ENCODE results near the gene GPR162. TPM values are rescaled to one million over a fixed set of nuclear protein-coding genes. Genes with fewer than 3 reads are reported as not detected.

The GPR162 gene
- total RNA-seq, 2 experiments from 2014 or later, result not detected

GRCh38 chr12:6779708-6780432 lies 41.8 kb upstream of the GPR162 start:
- TF ChIP-seq EZH2phosphoT487 (IDR thresholded peaks at IDR 0.05; ENCODE audit: borderline replicate concordance, low read depth, low read length) (no peak), CTCF (conservative IDR thresholded peaks at IDR 0.05; ENCODE audit: low read length) (no peak)
- H3K4me1 ChIP-seq (ENCODE audit: insufficient read depth, low read length, poor library complexity, severe bottlenecking), result peaks cover 52% of the 10 kb centered on the region
- no peak overlapping the region for H3K27ac ChIP-seq (ENCODE audit: low read depth, low read length, poor library complexity, severe bottlenecking)
- H3K4me3 ChIP-seq (ENCODE audit: low read depth, low read length, poor library complexity, severe bottlenecking), result no peak overlapping the region
- BruUV-seq (replicated peaks), result no TSS peak
- intact Hi-C loops (cut with micrococcal nuclease; ENCODE audit: unreplicated experiment), result loop anchor here (1.0 to 5.0 kb wide), 7 partner anchors 27 to 357 kb away; partner anchors contain the start of genes MLF2 and P3H3
- no peak for DNase-seq (ENCODE audit: low spot score)
- H4K20me1 ChIP-seq (ENCODE audit: insufficient read depth, low read length), result no peaks in the 10 kb centered on the region
- no peaks in the 10 kb centered on the region for H3K36me3 ChIP-seq (ENCODE audit: insufficient read depth, low read length)
- H3K4me2 ChIP-seq (ENCODE audit: low read length), result no peak overlapping the region
- no peaks in the 10 kb centered on the region for H3K9me2 ChIP-seq (ENCODE audit: insufficient read depth, low read length)
- ChIA-PET POLR2A (interaction anchor here (1.4 to 1.5 kb wide), 2 partner anchors 27 to 37 kb away, joined by 3 to 4 read pairs; partner anchors contain the start of gene MLF2), CTCF (ENCODE audit: unreplicated experiment) (interaction anchor here (0.7 to 0.9 kb wide), 2 partner anchors 13 to 16 kb away, joined by 3 read pairs; no protein-coding TSS in a partner anchor)
- H3K9me3 ChIP-seq (ENCODE audit: low read length), result no peaks in the 10 kb centered on the region
- H2AFZ ChIP-seq (ENCODE audit: low read length), result no peak overlapping the region
- H3K79me2 ChIP-seq (ENCODE audit: insufficient read depth, low read depth, low read length), result no peaks in the 10 kb centered on the region

GRCh38 chr12:6780573-6780972 lies 41.0 kb upstream of the GPR162 start:
- intact Hi-C loops (cut with micrococcal nuclease; ENCODE audit: unreplicated experiment), result loop anchor here (5.0 kb wide), 1 partner anchor 47 kb away; the partner anchor contains the start of gene P3H3
- no peaks in the 10 kb centered on the region for H3K36me3 ChIP-seq (ENCODE audit: insufficient read depth, low read length)
- H3K9me3 ChIP-seq (ENCODE audit: low read length), result no peaks in the 10 kb centered on the region
- no peaks in the 10 kb centered on the region for H3K79me2 ChIP-seq (ENCODE audit: insufficient read depth, low read depth, low read length)
- DNase-seq (ENCODE audit: low spot score), result no peak
- no peak for TF ChIP-seq CTCF (conservative IDR thresholded peaks at IDR 0.05; ENCODE audit: low read length)
- TF ChIP-seq EZH2phosphoT487 (IDR thresholded peaks at IDR 0.05; ENCODE audit: borderline replicate concordance, low read depth, low read length), result no peak
- ChIA-PET CTCF (ENCODE audit: unreplicated experiment) (interaction anchor here (0.7 to 0.9 kb wide), 2 partner anchors 14 to 16 kb away, joined by 3 read pairs; no protein-coding TSS in a partner anchor), POLR2A (interaction anchor here (0.5 to 1.5 kb wide), 4 partner anchors 27 to 36 kb away, joined by 3 to 4 read pairs (median 4); partner anchors contain the start of gene MLF2)
- H3K4me2 ChIP-seq (ENCODE audit: low read length), result no peak overlapping the region
- no TSS peak for BruUV-seq (replicated peaks)
- H4K20me1 ChIP-seq (ENCODE audit: insufficient read depth, low read length), result no peaks in the 10 kb centered on the region
- no peak overlapping the region for H3K4me3 ChIP-seq (ENCODE audit: low read depth, low read length, poor library complexity, severe bottlenecking)
- H3K27ac ChIP-seq (ENCODE audit: low read depth, low read length, poor library complexity, severe bottlenecking), result no peak overlapping the region
- H2AFZ ChIP-seq (ENCODE audit: low read length), result no peak overlapping the region
- peaks cover 54% of the 10 kb centered on the region for H3K4me1 ChIP-seq (ENCODE audit: insufficient read depth, low read length, poor library complexity, severe bottlenecking)
- no peaks in the 10 kb centered on the region for H3K9me2 ChIP-seq (ENCODE audit: insufficient read depth, low read length)
